NCI-H345 treated with DMSO at 0.1 percent for 48 hours (cell line): ENCODE measurements around the gene WARS2.

Experiments
- DNase-seq: peaks from one replicate; lab custom pipeline; 2025; ENCODE audit not compliant: unreplicated experiment; lab: John Stamatoyannopoulos, UW

The WARS2 gene

DNA sequence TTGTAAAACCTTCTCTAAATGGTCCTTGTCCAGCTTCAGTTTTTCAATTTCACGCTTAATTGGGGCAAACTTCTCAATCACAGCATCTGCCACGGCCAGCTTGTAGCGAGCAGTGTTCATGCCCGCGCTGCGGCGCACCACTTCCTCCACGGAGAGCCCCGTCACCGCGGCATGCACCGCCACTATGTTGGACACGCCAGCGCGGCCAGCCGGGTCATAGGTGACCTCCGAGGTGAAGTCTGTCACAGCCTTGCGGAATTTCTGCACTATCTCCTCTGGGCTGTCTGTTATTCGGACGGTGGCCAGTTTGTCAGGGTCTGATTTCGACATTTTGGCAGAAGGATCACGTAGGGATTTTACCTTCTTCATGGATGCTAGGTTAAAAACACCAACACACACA lies 107.5 kb downstream of the WARS2 start:
- no peak for DNase-seq

DNA sequence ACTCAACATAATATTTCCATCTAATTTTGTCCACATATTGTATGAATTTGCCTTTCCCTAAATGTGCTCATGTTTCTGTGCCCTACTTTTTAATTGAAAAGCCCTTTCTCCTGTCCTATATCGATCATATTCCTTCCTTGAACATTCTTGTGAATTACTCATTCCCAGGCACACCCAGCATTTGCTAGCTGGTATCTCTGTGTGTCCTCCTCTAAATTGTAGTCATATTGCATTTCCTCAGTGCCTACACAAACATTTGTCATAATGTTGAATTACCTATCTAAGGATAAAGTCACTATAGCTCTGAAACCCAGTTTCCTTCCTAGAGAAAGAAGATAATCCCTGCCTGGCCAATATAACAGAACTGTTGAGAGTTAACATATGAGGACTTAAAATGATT lies 112.7 kb downstream of the WARS2 start:
- no peak for DNase-seq

DNA sequence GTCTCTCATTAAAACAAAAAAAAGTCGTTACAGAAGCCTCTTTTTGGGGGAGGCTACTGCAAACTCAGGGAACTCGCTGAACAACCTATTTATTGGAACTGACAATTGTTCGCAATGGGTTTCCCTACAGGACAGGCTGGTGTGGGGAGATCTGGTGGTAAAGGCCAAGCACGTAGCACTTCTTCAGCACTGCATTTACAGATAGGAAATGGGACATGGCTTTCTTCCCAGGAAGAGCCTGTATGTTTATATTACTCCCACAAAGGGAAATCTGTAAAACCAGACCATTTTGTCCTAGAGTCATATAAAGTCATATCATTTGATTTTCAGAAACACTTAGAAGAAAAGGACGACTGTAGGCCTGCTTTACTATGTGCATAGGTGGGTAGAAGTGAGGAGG lies 113.5 kb downstream of the WARS2 start:
- DNase-seq = no peak

DNA sequence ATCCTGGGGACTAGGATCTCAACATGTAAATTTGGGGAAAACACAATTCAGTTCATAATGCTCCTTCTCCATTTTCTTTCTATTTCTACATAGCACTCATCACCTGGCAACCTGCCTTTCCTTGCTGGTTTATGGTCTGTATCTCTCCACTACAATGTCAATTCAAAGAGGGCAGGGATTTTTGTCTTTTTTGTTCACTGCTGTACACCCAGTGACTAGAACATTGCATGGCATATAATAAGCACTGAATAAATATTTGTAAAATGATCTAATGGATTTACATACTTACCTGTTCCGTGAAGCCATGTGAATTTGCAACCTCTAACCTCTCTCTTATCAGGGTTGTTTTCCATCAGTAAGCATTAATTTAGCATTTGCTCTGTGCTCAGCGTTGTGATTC lies 124.9 kb downstream of the WARS2 start:
- DNase-seq = no peak

DNA sequence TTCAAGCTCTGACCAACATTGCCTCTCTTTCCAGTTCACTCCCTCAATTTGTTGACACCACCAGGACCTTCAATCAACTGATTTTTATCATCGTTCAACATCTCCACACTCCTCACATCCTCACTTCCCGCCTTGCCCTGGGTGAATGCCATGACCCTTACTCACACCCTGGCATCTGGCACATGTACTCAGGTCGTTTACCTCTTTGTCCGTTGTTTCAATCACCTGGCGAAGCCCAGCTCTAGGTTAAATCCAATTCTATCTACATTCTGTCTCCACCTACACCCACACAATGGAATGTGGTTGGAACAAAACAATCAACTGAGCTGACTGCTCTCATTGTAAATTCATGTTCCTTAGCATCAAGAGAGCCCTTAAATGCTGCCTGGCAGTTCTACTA lies 128.1 kb downstream of the WARS2 start:
- DNase-seq = no peak

DNA sequence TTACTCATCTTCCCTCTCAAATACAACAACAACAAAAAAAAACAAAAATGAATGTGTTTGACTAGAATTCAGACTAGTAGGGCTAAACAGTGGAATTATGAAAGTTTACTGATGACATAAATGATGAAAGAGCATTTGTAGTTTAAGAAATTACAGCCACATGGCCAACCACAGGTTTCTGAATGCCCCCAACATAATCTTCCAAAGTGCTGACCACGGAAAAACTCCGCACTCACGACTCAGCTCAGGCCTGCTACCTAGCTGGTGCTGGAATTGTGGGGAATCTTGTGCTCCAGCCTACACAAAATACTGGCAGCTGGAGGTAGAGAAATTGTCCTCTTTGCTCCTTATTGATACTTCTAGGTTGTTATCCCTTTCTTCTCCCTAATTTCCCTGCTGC lies 128.7 kb downstream of the WARS2 start:
- no peak for DNase-seq

DNA sequence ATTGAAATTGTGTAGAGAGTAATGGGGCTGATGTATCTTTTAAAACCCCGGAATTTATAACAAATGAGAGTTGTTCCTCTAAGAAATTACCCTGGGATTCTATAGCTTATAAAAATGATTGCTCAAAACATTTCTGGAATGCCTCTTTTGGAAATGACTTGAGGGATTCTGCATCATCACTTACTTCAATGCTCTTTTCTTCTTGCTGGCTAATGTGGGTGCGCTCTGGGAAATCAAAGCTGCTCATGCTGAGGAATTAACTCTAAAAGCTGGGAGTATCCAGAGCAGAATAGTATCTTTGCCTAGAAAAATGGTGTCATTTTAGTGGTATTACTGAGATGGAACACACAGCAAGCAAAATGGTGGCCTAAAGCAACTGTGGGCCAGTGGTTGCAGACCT lies 129.3 kb downstream of the WARS2 start:
- no peak for DNase-seq

DNA sequence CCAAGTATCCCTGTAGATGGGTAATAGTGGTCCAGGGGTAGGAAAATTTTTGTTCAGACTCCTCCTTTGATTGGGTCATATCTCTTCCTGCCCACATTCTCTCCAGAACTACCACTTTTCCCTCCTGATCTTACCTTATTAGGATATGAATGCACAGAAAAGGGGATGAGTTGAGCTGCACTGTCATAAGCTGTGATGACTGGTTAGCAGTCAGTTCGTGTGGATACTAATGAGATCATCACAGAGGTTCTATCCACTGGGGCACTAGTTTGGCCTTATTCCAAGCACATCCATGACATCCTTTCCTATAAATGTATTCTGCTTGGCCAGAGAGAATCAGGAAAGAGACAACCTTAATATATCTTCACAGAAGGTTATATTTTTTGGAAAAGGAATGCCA lies 130.3 kb downstream of the WARS2 start:
- no peak for DNase-seq

DNA sequence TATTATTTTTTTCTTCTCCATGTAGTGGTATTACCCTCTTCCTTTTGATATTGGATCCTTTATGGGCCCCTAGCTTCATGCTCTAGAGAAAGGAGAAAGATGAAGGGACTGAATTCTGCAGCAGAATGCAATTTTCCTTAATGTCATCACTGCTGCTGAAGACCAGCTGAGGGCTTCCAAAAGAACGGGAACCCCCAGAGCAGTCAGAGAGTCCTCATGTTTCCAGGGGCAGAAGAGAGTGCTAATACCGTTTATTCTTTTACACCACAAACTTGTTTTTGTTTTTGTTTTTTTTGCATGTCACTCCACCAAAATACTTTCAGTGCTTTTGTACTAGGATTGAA lies 131.2 kb downstream of the WARS2 start:
- no peak for DNase-seq

DNA sequence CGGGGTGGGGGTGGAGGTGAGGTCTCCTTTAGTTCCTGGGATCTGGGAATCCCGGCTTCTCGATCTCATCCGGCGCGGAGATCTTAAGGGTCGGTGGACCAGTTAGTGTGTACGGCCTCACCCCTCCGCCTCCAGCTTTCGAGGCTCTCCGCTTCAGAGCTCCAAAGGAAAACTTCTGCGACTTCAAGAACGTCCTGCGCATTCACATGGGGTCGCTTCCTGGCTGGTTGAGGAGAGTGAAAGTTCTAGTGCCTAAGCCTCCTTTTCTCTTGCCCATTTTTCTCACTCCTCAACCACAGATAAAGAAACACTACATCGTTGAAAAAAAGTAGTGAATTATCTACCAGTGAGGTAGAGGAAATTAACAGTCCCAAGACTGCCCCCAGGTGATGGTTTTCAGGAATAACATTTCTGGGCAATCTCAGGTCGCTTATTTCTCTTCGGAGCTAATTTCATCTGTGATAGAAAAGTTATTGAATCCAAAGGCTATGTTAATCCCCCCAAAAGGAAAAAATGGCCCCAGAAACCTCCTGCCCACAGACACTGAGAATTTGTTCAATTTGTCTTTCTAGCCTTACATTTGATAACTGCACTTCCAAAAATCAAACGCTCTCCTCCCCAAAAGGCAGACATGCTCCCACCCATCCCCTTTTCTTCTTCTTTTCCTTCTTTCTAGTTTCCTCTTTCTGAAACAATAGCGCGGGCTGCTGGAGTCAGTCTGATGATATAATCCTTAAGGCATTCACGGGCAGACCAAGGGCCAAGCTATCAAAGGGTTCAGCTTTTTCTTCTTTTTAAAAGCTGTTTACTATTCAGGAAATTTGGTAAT lies 131.8 kb downstream of the WARS2 start:
- DNase-seq = peak; percentile 62

DNA sequence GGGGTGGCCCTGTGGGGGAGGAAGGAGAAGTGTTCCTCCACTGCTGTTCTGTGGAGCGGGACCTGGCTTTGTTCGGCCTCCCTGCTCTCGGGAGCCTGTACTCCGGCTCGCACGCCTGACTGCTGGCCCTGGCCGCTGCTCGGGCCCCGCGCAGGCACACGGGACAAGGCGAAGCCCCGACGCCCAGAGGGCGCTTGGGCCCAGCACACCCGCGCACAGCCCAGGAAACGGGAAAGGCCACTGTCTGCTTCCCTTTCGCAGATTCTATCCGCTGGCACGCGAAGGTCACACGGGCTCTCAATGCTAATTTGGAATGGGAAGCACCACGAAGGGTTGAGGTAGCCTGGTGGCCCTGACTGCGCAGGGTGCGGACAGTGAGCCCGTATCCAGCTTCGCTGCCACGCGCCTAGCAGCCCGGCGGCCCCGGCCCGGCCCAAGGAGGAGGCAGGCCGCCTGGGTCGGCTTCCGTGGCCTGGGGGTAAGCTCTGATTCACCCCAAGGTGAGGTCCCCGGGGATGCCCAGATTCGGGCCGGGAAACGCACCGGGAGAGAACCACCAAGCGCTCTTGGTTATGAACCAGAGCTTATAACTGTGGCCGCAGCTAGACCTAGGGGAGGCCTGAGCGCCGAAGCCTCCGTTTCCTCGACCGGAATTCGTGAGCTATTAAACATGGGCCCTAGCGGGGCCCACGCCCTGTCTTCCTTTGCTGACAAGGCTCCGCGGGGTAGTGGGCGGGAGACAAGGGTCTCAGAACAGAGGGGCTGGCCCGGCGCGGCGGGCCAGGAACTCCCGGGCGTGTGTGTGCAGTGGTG lies 132.6 kb downstream of the WARS2 start:
- DNase-seq = peak; percentile 44

DNA sequence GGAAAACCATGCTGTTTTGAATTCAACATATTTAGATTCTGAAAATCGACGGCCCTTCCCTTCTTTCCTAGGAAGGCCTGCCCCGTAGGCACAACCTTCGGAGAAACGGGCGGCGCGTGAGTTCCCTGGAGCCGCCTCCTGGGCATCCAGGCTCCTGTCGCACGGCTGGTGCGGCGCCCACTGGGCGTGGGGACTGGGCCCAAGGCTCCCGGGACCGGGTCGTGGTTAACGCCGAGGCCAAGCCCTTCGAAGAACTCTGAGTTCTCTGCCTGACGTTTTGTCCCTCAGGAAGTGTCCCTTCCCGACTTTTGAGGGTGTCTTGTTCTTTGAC lies 133.1 kb downstream of the WARS2 start:
- no peak for DNase-seq

DNA sequence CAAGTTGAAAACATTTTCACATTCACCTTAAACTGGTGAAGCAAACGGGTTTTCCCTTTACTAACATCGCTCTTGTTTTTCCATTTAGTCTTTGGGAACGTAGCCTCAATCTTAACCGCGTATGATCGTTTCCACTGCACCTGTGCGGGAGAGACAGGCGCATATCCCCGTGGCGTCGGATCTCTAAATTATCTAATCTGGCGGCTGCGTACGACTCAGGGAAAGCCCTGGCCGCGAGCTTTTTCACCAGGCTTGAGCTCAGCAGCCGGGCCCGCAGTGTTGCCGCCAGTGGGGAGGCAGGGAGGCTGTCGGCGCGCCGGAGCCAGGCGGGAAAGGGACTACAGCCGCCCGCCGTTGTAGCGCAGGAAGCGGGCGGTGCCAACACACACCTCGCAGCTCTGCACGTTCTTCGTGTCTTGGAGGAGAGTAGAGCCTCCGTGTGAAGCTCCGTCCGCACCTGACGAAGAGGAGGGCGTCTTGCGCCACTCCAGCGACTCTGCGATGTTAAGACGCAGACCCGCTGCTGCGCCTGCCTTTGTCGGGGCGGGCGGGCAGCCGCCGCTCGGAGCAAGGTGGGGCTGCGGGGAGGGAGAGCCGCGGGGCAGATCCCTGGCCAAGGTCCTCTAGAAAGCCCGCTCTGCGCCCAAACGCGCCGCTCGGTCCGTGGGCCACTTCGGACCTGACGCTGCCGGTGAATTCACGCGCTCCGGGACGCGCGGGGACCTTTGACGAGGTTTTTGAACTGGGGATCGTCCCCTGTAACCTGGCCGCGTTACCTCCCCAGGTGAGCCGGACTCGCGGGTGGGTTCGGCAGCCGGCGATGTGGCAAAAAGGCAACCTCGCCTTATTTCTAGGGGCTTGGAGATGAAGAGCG lies 133.8 kb downstream of the WARS2 start:
- DNase-seq = no peak

DNA sequence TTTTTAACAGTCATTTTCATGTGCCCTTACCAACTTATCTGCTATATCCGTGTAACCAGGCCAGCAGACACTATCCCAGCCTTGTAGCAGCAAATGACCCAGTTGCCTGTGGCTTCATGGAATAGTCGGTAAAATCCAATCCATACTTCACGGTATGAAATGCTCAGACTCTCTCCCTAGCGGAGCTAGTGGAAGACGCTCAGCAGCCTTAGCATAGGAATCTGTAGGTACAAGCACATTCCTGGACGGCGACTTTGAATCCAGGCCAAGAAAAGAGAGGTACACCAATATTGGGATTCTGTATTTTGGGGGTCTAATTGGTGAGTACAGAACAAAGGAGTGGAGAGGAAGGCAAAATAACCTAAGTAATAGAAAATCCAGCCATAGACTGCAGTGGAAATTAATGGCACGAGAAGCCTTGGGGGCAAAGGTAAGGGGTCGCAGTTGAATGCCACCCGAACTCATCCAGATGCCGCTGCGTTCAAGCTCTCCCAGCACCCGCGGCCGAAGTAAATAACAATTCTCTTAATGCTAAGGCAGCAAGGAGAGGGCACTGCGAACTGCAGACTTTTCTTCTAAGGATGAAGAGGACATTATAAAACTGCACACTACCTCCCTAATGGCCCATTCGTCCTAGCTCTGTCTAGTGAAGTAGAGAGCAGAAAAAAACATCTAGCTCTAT lies 134.6 kb downstream of the WARS2 start:
- no peak for DNase-seq

DNA sequence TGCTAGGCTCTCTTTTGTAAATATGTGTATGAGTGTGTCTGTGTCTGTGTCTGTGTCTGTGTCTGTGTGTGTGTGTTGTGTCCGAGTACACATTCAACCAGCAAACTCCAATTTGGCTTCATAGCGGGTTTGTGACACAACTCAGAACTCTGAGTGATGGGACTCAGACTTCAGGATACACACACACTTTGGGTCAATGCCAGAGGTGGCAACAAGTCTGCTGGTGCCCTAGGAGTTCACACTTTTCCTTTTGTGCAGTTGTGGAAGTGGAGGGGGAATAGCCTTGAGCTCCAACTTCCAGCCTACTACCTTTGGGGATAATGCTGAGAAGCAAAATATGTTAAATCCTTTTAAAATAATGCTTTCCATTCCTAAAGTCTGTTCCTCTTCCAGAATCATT lies 135.7 kb downstream of the WARS2 start:
- DNase-seq = no peak

DNA sequence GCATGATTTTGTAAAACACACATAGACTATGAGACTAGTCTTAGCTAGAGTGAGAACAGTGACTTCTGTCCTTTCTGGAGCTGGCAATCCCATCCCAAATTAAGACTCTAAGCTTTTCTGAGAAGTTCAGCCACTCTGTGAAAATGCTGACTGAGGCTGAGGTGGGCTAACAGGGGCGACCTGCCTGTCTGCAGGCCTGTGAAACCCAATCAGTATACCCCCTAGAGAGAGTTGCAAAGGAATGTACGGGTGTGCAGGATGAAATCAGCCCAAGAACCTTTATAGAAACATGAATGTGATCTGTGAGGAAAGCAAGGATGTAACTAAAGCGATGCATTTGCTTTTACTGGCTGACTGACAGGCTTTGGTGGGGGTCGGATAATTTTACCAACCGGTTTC lies 136.3 kb downstream of the WARS2 start:
- DNase-seq = no peak

DNA sequence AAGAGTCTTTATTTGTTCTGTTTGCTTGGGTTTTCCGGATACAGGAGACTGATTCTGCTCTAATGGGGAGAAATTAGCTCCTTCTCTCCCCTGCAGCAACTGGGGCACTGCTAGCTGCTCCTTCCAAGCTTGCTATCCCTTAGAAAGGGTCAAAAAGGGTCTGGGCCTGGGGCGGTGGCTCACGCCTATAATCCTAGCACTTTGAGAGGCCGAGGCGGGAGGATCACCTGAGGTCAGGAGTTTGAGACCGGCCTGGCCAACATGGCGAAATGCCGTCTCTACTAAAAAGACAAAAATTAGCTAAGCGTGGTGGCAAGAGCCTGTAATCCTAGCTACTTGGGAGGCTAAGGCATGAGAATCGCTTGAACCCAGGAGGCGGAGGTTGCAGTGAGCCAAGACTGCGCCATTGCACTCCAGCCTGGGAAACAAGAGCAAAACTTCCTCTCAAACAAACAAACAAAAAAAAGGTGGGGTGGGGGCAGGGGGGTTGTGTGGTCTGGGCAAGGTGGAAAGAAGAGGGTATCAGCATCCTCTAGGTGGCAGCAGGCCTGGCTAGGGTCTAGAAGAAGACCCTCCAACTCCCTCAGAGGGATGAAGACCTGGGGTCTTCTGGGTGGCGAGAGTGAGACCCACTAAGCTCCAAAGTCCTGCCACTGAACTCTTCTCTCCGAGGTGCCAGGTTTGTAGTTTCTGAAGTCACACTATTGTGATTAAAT lies 136.9 kb downstream of the WARS2 start:
- no peak for DNase-seq

DNA sequence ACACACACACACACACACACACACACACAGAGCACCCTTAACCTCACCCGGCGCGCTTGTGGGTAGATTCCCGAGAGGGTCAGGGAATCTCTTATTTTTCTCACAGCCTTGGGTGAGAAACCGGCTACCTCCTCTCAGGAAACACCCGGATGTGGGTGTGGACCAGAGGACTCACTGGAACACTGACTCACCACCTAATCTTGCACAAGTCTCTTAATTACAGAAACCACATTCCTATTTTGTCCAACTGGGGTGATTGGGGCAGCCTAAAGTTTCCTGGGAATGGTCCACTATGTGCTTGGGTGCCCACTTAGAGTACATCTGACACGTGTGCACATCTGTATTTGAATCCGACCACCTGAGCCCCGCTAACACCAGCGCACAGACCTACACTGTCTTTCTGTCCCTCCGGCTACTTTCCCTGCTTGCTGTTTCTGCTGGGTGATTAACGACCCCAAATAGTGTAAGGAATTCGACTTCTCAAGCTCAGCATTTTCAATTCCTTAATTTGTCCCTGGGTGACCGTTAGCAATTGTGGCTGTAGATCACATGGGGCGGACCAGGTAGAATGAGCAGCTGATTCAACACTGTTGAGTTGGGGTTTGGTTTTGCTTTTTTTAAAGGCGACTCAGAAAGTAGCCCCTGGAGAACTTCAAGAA lies 138.3 kb downstream of the WARS2 start:
- DNase-seq = no peak

DNA sequence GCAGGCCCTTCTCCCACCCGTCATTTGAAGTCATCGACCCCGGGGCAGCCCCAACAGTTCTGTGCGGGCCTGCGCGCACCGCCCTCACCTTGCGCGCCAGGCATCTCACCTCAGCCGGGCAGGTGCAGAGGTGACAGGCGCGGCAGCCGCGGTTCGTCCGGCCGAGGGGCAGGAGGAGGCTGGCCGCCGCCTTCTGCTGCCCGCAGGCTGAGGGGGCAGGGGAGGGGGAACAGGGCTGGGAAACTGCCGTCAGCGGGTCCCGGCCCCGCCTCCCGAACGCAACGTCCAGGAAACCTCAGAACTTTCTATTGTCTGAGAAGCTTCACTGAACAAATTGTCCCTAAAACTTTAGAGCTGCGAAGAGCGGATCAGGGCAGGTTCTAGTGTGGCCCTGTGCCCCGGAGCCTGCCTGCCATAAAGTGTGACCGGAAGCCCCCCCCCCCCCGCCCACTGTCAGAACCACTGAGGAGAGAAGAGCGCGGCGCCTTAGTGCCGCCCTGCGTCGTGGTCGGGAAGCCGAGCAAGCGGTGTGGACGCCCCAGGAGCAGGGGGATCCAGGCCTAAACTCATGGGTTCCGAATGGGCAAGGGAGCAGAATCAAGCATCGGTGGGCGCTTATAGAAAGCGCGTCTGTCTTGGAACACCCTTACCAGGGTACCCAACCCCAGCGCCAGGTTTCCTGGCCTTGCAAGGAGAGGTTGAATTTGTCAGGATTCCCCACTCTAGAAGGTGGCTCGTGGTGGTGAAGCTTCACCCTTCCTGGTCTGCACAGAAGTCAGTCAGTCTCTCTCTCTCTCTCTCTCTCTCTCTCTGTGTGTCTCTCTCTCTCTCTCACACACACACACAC lies 139.0 kb downstream of the WARS2 start:
- DNase-seq = no peak
